GM19351 (cell line): ENCODE results near the gene ARHGAP42.

Experiments
- ATAC-seq: cut with Tn5 transposase; IDR thresholded peaks from one replicate; pipeline ENCODE4 v1.9.1; 2021; ENCODE audit warnings: mild to moderate bottlenecking, moderate library complexity; ENCODE audit not compliant: unreplicated experiment

The ARHGAP42 gene

DNA sequence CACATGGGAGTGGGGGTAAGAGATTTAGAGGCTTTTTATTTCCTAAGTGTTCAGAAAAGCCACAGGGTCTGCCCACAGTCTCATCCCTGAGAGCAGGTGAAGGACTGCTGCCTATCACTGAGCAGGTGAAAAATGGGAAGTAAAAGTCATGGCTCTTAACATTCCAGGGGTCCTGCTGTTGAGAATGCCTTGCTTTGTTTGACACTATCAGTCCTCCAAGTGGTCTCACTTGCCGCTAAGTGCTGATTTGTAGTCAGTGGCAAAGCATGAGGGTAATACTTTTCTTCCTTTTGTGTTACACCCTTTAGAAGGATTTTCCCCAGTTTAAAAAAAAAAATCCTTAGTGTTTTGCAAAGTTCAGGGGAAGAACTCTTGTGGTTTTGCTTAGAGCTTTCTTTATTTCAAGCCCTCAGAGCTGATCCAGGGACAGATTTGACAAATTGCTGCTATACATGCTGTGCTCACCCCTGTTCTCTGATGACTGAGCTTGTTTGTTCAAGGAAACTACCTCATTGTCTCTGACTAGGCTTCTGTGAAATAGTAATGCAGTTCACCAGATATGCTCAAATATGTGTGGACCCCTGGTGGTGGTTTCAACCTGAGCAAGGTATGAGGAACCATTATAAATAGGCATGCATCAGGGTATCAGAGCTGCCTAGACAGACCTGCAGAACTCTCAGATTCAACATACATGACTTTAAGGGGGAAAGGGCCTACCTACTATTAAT, 141.0 kb downstream of the ARHGAP42 start:
- ATAC-seq, result peak; percentile 94

- ATAC-seq, result no peak
These were observed 143.2 kb downstream of the ARHGAP42 start for GRCh38 chr11:100830274-100830673.

DNA sequence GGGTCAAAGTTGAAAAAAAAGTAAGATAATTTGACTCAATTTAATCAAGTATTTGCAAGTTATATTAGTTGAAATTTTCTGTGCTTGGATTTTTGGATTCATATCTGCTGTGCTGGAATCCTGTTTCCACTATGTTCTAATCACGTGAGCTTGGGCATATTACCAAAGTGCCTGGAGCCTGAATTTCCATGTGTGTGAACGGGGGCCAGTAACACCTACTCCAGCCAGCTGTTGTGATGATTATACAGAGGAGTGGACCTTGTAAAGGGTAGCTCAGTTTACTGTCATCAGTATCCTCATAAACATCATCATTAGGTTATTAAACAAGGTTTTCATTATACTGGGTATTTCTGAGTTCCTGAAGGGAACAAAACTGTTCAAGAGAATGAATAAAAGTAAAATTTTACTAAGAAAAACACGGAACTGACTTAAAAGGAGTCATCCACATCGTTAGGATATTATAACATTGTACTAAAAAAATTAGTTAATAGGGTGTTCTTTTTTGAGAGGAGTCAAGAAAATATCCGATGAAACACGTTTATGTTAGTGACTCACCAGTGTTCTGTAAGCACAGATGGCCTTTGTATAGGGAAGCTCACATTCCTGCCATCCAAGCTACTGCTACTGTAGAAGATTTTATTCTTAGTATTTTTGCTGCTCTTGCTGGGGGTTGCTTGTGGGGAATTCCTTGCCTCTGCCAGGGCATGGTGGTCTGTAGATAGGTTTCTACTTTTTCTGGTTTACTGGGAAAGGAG, 144.1 kb downstream of the ARHGAP42 start:
- ATAC-seq, result no peak

- ATAC-seq, result no peak
These were observed 144.9 kb downstream of the ARHGAP42 start for GRCh38 chr11:100831929-100832494.

DNA sequence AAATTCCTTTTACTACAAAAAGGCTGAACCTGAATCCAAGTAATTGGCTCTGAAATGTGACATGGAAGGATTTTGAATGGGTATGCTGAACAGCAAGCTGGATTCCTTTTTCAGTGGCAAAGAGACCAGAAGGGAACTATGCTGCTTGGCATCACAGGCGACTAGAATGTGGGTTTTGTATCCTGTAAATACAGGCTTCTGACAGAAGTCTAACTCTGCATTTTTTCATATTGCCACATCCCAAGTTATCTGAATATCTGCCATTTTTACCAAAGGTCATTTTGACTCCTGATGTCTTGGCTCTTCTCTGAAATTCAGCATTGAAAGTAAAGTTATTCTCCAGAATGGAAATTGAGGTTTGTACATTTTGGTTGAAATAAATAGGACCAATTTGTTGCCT, 145.7 kb downstream of the ARHGAP42 start:
- no peak for ATAC-seq

DNA sequence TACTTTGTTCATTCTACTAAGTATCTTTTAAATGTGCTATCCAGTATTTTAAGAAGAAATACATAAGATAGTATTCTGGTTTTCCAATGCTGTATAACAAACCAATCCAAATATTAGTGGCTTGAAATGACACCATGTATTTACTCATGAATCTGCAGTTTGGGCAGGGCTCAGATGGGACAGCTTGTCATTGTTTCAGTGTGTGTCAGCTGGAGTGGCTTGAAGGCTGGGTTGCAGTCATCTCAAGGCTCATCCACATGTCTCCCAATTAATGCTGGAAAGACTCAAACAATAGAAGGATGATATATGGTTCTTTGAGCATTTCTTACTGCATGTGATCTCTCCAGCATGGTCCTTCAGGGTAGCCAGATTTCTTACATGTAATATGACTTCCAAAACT, 146.2 kb downstream of the ARHGAP42 start:
- ATAC-seq, result no peak

- no peak for ATAC-seq
These were observed 148.8 kb downstream of the ARHGAP42 start for GRCh38 chr11:100835854-100836253.

- ATAC-seq, result no peak
These were observed 150.2 kb downstream of the ARHGAP42 start for GRCh38 chr11:100837311-100837710.

GRCh38 chr11:100841711-100842407, 154.8 kb downstream of the ARHGAP42 start:
- no peak for ATAC-seq

DNA sequence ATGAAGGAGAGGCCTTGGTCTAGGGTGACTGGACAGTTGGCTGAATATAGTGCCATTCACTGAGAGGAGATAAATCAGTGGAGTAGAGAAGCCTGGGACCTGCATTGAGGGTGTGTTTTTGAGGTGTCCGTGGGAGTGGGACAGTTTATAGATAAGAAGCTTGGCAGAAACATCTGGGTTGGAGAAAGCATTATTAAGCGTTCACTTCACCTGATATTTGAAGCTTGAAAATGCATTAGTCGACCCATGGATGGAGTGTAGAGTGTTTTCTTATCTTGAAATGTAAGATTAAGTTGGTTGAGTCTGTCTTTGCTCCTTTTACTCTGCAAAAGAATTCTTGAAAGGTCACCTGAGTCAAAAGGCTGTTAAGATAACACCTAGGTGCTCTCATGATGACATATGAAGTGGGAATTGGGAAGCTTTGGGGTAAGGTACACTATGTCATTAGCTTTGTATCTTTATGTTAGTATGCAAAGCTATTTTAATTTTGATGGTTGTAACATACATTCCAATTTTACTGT, 160.7 kb downstream of the ARHGAP42 start:
- no peak for ATAC-seq

GRCh38 chr11:100849009-100849900, 162.2 kb downstream of the ARHGAP42 start:
- ATAC-seq, result no peak

GRCh38 chr11:100849901-100850235, 162.8 kb downstream of the ARHGAP42 start:
- no peak for ATAC-seq

DNA sequence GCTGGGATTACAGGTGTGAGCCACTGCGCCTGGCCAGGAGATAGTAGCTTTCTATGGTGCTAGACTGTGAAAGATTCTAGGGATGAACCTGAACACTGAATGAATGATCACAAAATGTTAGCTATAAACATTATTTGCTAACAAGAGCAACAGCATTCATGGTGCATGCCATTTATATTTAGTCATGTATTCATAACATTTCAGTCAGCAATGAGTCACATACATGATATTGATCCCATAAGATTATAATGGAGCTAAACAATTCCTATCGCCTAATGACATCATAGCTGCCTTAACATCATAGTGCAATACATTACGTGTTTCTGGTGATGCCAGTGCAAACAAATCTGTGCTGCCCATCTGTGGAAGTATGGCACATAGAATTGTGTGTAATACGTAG, 164.1 kb downstream of the ARHGAP42 start:
- ATAC-seq, result no peak

DNA sequence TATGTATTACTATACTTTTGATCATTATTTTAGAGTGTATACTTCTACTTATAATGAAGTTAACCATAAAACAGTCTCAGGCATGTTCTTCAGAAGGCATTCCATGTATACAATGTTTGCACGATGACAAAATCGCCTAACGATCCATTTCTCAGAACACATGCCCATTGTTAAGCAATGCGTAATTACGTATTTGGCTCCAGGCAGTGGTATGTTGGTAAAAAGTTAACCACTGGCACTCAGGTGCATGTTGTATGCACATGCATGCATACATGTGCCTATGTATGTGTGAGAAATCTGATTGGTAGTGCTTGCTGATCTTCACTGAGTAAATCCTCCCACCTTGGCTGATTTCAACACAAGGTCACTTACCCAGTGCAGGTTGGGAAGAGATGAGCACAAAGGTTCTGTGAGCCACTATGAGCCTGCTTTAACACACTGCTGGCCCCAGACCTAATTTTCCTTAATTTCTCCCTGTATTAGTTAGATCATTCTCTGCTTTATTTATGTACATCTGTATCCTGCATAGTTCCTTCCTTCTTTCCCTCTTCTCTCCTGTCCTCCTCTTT, 164.6 kb downstream of the ARHGAP42 start:
- no peak for ATAC-seq

DNA sequence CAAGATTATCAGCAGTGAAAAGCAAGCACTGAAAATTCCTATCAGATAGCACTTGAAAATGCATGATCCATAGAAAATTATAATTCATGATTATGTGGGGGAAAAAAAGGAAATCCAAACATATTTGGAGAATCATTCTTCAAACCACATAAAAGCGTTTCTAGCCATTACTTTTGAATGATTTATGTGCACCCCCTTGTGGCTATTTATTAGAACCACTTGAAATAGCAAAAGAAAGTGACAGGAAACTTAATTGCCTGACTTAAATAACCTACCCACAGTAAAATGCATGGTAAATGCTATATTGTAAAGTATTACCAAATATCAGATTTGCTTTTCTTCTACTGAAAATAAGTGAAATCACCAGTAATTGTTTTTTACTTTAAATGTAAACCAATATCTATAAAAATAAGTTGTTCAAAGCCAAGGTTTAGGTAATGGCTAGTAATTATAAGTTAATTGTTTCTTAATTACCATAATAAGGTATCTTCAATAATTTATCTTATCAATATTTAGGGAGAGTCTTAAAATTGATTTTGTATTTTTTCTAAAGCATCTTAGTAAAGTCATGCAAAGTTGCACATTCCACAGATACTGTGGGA, 168.5 kb downstream of the ARHGAP42 start:
- ATAC-seq, result peak; percentile 81

GRCh38 chr11:100857236-100858005, 170.3 kb downstream of the ARHGAP42 start:
- no peak for ATAC-seq

- ATAC-seq, result no peak
These were observed 173.4 kb downstream of the ARHGAP42 start for GRCh38 chr11:100860318-100861155.

GRCh38 chr11:100861212-100861611, 174.1 kb downstream of the ARHGAP42 start:
- ATAC-seq, result no peak
